K562 (cell line): ENCODE results near the gene LMF2. TPM values are rescaled to one million over a fixed set of nuclear protein-coding genes. Genes with fewer than 3 reads are reported as not detected.
A peak's percentile ranks its signal among the peaks of the same experiment; 100 is the strongest.

Experiments used
- ATAC-seq: fragments of 200-7000 bp; cut with Tn5 transposase; 3 replicates; pipeline ENCODE4 v1.9.1; 2020; ENCODE audit warnings: moderate library complexity
- BruUV-seq: library from RNA; stranded (reverse); fragments of 400-500 nt; replicated peaks from 2 replicates; lab custom pipeline; 2021; lab: Mats Ljungman, UMichigan
- CTCF ChIA-PET: fragments of 300-600 bp; formaldehyde crosslinking; extraction: SDS; loops from one replicate; lab custom pipeline; 2021; ENCODE audit warnings: low intra/inter-chr PET ratio; lab: Yijun Ruan, JAX
- POLR2A ChIA-PET: fragments of 300-600, 350-650 bp; sonication (Branson Sonifier 250); formaldehyde crosslinking; extraction: SDS; loops from one replicate; lab custom pipeline; 2021; ENCODE audit warnings: antibody characterized with exemption, inconsistent platforms; lab: Yijun Ruan, JAX
- DNase-seq, 4 experiments: peaks; one replicate each; pipeline versions ENCODE4 v3.0.0 to v3.0.0-alpha.2; 2011 to 2018; ENCODE audit warnings: low spot score in 3 of 4, mixed read lengths in 3 of 4; ENCODE audit errors: extremely low read depth in 1 of 4
- FAIRE-seq: peaks from 2 replicates; lab custom pipeline; 2011; peaks lifted over from hg19 to GRCh38; lab: Jason Lieb, UNC
- H2AFZ ChIP-seq: 2 replicates; pipeline ENCODE4 v1.6.0; 2011; ENCODE audit warnings: low read depth, low read length, control low read depth, inconsistent platforms
- H3K27ac ChIP-seq: fragments of 200-600 bp; 3 replicates; pipeline ENCODE4 v1.8.0; 2011; ENCODE audit warnings: low read depth, mild to moderate bottlenecking, control low read depth, inconsistent platforms, low read length, moderate library complexity, mixed read lengths; ENCODE audit errors: extremely low read depth
- H3K27me3 ChIP-seq, 2 experiments: fragments of 300-600 bp in 1 of 2; 2 replicates in 1 of 2; 3 replicates in 1 of 2; pipeline versions ENCODE4 v1.6.0 to v1.8.0; 2011; ENCODE audit warnings: inconsistent platforms in 2 of 2, low read length in 2 of 2, mild to moderate bottlenecking in 1 of 2, mixed read lengths in 1 of 2, moderate library complexity in 1 of 2; ENCODE audit not compliant: control insufficient read depth in 2 of 2, insufficient read depth in 2 of 2
- H3K36me3 ChIP-seq: fragments of 300-600 bp; 3 replicates; pipeline ENCODE4 v1.8.0; 2011; ENCODE audit warnings: mild to moderate bottlenecking, low read length, inconsistent platforms; ENCODE audit not compliant: control insufficient read depth, insufficient read depth
- H3K4me1 ChIP-seq, 2 experiments: fragments of 200-600 bp in 1 of 2; replicated peaks in 1 of 2; 2 replicates in 1 of 2; 3 replicates in 1 of 2; pipeline versions ENCODE4 v1.5.1 to v1.8.0; 2011; ENCODE audit warnings: inconsistent platforms in 2 of 2, low read length in 2 of 2, mild to moderate bottlenecking in 1 of 2, mixed read lengths in 1 of 2, moderate library complexity in 1 of 2; ENCODE audit not compliant: control insufficient read depth in 2 of 2, insufficient read depth in 2 of 2
- H3K4me2 ChIP-seq: 2 replicates; pipeline ENCODE4 v1.6.1; 2011; ENCODE audit warnings: low read length, control low read depth, inconsistent platforms, mixed read lengths; ENCODE audit not compliant: insufficient read depth
- H3K4me3 ChIP-seq: fragments of 200-600 bp; sonication (generic), shearing (Covaris generic); 2 replicates; pipeline ENCODE4 v1.5.1; 2016; ENCODE audit warnings: control low read depth, inconsistent platforms
- H3K79me2 ChIP-seq: fragments of 200-600 bp; 3 replicates; pipeline ENCODE4 v1.8.0; 2011; ENCODE audit warnings: low read length, inconsistent platforms; ENCODE audit not compliant: control insufficient read depth, insufficient read depth
- H3K9ac ChIP-seq, 2 experiments: 2 replicates each; pipeline versions ENCODE4 v1.6.0 to v1.6.1; 2011; ENCODE audit warnings: low read depth in 2 of 2, low read length in 2 of 2, control low read depth in 1 of 2, inconsistent platforms in 1 of 2, mild to moderate bottlenecking in 1 of 2, mixed read lengths in 1 of 2; ENCODE audit not compliant: insufficient read depth in 1 of 2
- H3K9me1 ChIP-seq: one replicate; pipeline ENCODE4 v1.6.0; 2011; ENCODE audit warnings: inconsistent platforms, mild to moderate bottlenecking, low read length, moderate library complexity; ENCODE audit not compliant: control insufficient read depth, insufficient read depth
- H3K9me3 ChIP-seq: replicated peaks from 2 replicates; pipeline ENCODE4 v1.5.1; 2011; ENCODE audit warnings: low read depth, low read length, inconsistent platforms; ENCODE audit not compliant: control insufficient read depth, insufficient read depth
- H4K20me1 ChIP-seq: replicated peaks from 2 replicates; pipeline ENCODE4 v1.6.1; 2011; ENCODE audit warnings: low read length, inconsistent platforms, mixed read lengths; ENCODE audit not compliant: control insufficient read depth, insufficient read depth
- BMI1 ChIP-seq: fragments of 150-350 bp; IDR thresholded peaks from 2 replicates; pipeline ENCODE4 v1.6.1; 2014; ENCODE audit warnings: low read length
- BRF1 ChIP-seq: IDR thresholded peaks from 3 replicates; pipeline ENCODE4 v1.6.1; 2011; ENCODE audit warnings: borderline replicate concordance, mild to moderate bottlenecking; ENCODE audit not compliant: insufficient read length; ENCODE audit errors: extremely low read depth
- CBFA2T3 ChIP-seq: fragments of 450-650 bp; IDR thresholded peaks from 2 replicates; pipeline ENCODE4 v1.6.1; 2017
- COPS2 ChIP-seq: fragments of 450-650 bp; conservative IDR thresholded peaks from 2 replicates; pipeline ENCODE4 v1.6.1; 2016; ENCODE audit warnings: mild to moderate bottlenecking, moderate library complexity
- CXXC5 ChIP-seq: fragments of 250-450 bp; sonication (Bioruptor Pico); IDR thresholded peaks from 2 replicates; pipeline ENCODE4 v1.8.0; 2022; ENCODE audit warnings: inconsistent platforms, mild to moderate bottlenecking, moderate library complexity
- POLR2H ChIP-seq: IDR thresholded peaks from 2 replicates; pipeline ENCODE4 v1.6.1; 2016; ENCODE audit warnings: missing genetic modification characterization, low read depth, mild to moderate bottlenecking, control low read depth, missing compliant biosample characterization, moderate library complexity
- SAFB ChIP-seq: fragments of 200-400 bp; formaldehyde crosslinking; IDR thresholded peaks from 2 replicates; pipeline ENCODE4 v1.6.1; 2017; ENCODE audit warnings: low read depth, low read length, borderline replicate concordance
- SPI1 ChIP-seq: IDR thresholded peaks from 2 replicates; pipeline ENCODE4 v1.6.1; 2011; ENCODE audit warnings: low read depth, low read length, control low read depth, borderline replicate concordance
- TFAM ChIP-seq: fragments of 250-450 bp; sonication (Bioruptor Pico); conservative IDR thresholded peaks from 2 replicates; pipeline ENCODE4 v1.5.0; 2021; ENCODE audit warnings: mild to moderate bottlenecking, moderate library complexity
- WGBS: fragments of 100-300 bp; shearing (Covaris generic); methylation state at CpG from one replicate; pipeline ENCODE4 v1.1.6; 2016; ENCODE audit warnings: low coverage, mixed read lengths; ENCODE audit not compliant: insufficient coverage; ENCODE audit errors: missing lambda C conversion rate; 5-methylcytosine and 5-hydroxymethylcytosine counted together
- in situ Hi-C: fragments of 300-500 bp; cut with MboI; formaldehyde crosslinking; loops from 4 replicates; pipeline ENCODE4 v1.15.0; 2018; ENCODE audit warnings: inconsistent platforms, mixed read lengths
- intact Hi-C: fragments of 100-400 bp; cut with micrococcal nuclease; formaldehyde crosslinking; loops from 2 replicates; pipeline ENCODE4 v1.14.2; 2022
- polyA plus RNA-seq, 8 experiments: library from polyadenylated mRNA; depleted of rRNA in 4 of 8; stranded (reverse) in 5 of 8; unstranded in 3 of 8; fragments of >200 nt; fragmentation: Nextera tagmentation in 2 of 8; fragmentation: Illumina TruSeq in 1 of 8; extraction: Ambion mirVana in 2 of 8; extraction: Trizol in 1 of 8; gene quantifications; 2 replicates each; pipeline versions ENCODE4 v1.2.1 to v1.2.3, GENCODE V29; 2011 to 2014; ENCODE audit warnings: inconsistent platforms in 1 of 8, missing spikeins in 1 of 8
- total RNA-seq, 7 experiments: library from RNA; depleted of rRNA in 6 of 7; stranded (reverse); fragments of >200 nt in 6 of 7; fragmentation: Illumina TruSeq in 2 of 7; extraction: Trizol in 2 of 7; gene quantifications; 2 replicates each; pipeline versions ENCODE4 v1.2.1 to v1.2.3, GENCODE V29; 2011 to 2021; ENCODE audit warnings: low replicate concordance in 1 of 7
- TF ChIP-seq, protein P1 (sequence below): fragments of 250-450 bp; sonication (Bioruptor Pico); IDR thresholded peaks from 2 replicates; pipeline ENCODE4 v1.5.0; 2020; ENCODE audit warnings: mild to moderate bottlenecking
- TF ChIP-seq, protein P2 (sequence below): IDR thresholded peaks from 3 replicates; pipeline ENCODE4 v1.6.1; 2011; ENCODE audit warnings: borderline replicate concordance, mild to moderate bottlenecking, moderate library complexity; ENCODE audit not compliant: insufficient read length; ENCODE audit errors: extremely low read depth

LMF2 gene
- total and polyA plus RNA-seq, 9 of the 15 experiments (the other 6 are each of a cell fraction or from before 2014, with no cell fraction given): 0.08 to 37.1 (median 7.6) TPM

DNA sequence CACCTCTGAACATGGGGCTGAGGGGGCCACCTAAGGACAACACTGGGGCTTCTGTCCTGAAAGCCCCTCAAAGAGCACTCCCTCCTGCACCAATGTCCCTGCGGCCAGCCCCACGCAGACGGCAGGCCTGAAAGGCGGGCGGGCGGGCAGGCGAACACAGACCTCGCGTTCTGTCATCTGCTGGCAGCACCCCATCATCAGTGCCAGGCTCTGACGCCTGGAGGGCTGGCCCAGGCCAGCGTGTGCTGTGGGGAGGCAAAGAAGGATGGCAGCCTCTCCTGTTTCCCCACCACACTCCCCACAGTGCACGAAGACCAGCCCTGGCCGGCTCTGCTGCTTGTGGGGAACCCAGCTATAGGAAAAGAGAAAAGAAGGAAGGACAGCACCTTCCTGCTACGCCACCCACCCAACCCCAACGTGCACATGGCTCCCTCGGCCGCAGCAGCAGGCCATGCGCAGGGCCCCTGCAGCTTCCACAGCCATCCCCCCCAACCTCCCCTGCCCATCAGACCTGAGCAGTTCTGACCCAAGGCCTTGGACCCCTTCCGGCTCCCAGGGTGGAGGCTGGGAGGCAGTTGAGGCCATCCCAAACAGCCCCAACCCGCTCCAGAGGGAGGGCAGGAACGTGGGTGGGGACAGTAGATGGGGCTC is 36.2 kb downstream of the LMF2 start:
- DNase-seq (no peak), FAIRE-seq (no peak), ATAC-seq (no peak)
- no peaks in the 10 kb centered on the region for H3K27me3 ChIP-seq
- WGBS: 91% methylated on average over 6 of the region's 21 CpGs
- intact Hi-C loops (no loop called here), in situ Hi-C loops (no loop called here)
- peaks cover 8% of the 10 kb centered on the region for H3K9me1 ChIP-seq
- H3K79me2 ChIP-seq: peaks cover 57% of the 10 kb centered on the region
- no peak for TF ChIP-seq CBFA2T3
- TF ChIP-seq BMI1: no peak
- H4K20me1 ChIP-seq: peaks cover 37% of the 10 kb centered on the region
- peaks cover 12% of the 10 kb centered on the region; the same call in 1 of the 3 replicates for H3K36me3 ChIP-seq
- ChIA-PET CTCF (no interaction called here), POLR2A (interaction anchor here (0.5 kb wide), 1 partner anchor 280 kb away, joined by 3 read pairs; no protein-coding TSS in a partner anchor)
- no peaks in the 10 kb centered on the region for H3K9me3 ChIP-seq
- no TSS peak for BruUV-seq
- H3K4me2 ChIP-seq: no peak overlapping the region
- H3K9ac ChIP-seq: peak overlapping the region in 1 of 2 experiments; percentile 71; a peak in 2 of 4 replicates
- H2AFZ ChIP-seq: no peak overlapping the region
- H3K4me1 ChIP-seq: peaks cover 29 to 50% of the 10 kb centered on the region in 2 experiments
- no peak overlapping the region for H3K27ac ChIP-seq
- H3K4me3 ChIP-seq: no peak overlapping the region

DNA sequence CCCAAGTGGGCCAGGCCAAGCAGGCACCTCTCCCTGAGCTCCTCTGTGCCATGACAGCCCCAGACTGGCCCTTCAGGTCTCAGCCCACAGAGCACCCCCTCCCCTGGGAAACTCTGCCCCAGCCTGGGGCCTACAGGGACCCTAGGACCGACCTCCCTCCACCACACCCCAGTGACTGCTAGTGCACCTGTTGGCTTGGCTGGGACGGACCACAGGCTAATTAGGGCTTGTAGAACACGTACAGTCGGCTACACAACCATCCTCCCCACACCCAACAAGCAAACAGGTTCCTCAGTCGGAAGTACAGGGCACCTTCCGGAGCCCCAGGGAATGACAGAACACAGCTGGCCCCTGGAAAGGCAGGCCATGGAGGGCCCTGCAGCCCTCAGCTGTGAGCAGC is 37.0 kb downstream of the LMF2 start:
- in situ Hi-C loops (no loop called here), intact Hi-C loops (no loop called here)
- Histone ChIP-seq H3K4me3 (no peak overlapping the region), H3K36me3 (peaks cover 19% of the 10 kb centered on the region; the same call in 1 of the 3 replicates), H3K9me3 (no peaks in the 10 kb centered on the region), H3K9me1 (peaks cover 8% of the 10 kb centered on the region), H3K9ac (peak overlapping the region in 1 of 2 experiments; percentile 71; a peak in 2 of 4 replicates), H4K20me1 (peaks cover 37% of the 10 kb centered on the region), H3K4me2 (no peak overlapping the region), H2AFZ (no peak overlapping the region), H3K27me3 (no peaks in the 10 kb centered on the region), H3K27ac (no peak overlapping the region), H3K79me2 (peaks cover 57% of the 10 kb centered on the region), H3K4me1 (peaks cover 27 to 46% of the 10 kb centered on the region in 2 experiments)
- FAIRE-seq (no peak), ATAC-seq (no peak), DNase-seq (no peak)
- no TSS peak for BruUV-seq
- POLR2A ChIA-PET: interaction anchor here (0.5 to 1.2 kb wide), 4 partner anchors 19 to 917 kb away, joined by 3 to 4 read pairs (median 4); no protein-coding TSS in a partner anchor
- 57% methylated on average over 3 of the region's 6 CpGs for WGBS
- CTCF ChIA-PET: no interaction called here
- no peak for TF ChIP-seq BRF1
- TF ChIP-seq COPS2: no peak
- TF ChIP-seq CXXC5 (CRISPR knock-in tag): no peak
- TF ChIP-seq, protein P1, sequence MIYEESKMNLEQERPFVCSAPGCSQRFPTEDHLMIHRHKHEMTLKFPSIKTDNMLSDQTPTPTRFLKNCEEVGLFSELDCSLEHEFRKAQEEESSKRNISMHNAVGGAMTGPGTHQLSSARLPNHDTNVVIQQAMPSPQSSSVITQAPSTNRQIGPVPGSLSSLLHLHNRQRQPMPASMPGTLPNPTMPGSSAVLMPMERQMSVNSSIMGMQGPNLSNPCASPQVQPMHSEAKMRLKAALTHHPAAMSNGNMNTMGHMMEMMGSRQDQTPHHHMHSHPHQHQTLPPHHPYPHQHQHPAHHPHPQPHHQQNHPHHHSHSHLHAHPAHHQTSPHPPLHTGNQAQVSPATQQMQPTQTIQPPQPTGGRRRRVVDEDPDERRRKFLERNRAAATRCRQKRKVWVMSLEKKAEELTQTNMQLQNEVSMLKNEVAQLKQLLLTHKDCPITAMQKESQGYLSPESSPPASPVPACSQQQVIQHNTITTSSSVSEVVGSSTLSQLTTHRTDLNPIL (CRISPR knock-in tag): no peak
- TF ChIP-seq, protein P2, sequence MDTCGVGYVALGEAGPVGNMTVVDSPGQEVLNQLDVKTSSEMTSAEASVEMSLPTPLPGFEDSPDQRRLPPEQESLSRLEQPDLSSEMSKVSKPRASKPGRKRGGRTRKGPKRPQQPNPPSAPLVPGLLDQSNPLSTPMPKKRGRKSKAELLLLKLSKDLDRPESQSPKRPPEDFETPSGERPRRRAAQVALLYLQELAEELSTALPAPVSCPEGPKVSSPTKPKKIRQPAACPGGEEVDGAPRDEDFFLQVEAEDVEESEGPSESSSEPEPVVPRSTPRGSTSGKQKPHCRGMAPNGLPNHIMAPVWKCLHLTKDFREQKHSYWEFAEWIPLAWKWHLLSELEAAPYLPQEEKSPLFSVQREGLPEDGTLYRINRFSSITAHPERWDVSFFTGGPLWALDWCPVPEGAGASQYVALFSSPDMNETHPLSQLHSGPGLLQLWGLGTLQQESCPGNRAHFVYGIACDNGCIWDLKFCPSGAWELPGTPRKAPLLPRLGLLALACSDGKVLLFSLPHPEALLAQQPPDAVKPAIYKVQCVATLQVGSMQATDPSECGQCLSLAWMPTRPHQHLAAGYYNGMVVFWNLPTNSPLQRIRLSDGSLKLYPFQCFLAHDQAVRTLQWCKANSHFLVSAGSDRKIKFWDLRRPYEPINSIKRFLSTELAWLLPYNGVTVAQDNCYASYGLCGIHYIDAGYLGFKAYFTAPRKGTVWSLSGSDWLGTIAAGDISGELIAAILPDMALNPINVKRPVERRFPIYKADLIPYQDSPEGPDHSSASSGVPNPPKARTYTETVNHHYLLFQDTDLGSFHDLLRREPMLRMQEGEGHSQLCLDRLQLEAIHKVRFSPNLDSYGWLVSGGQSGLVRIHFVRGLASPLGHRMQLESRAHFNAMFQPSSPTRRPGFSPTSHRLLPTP: no peak
- TF ChIP-seq POLR2H (tag): no peak
- no peak for TF ChIP-seq TFAM (CRISPR knock-in tag)
- no peak for TF ChIP-seq SPI1
- TF ChIP-seq SAFB: no peak
